Body of pancreas (tissue), 4 donors: ENCODE data around the gene PDE4A.

Source experiments
- CTCF ChIP-seq, 7 experiments: fragments of 450-650 bp in 4 of 7; fragments of 200-600 bp in 3 of 7; sonication (generic) in 3 of 7; IDR thresholded peaks; one replicate each; pipeline ENCODE4 v1.5.1; 2016 to 2019; ENCODE audit warnings: antibody characterized with exemption in 7 of 7
- POLR2A ChIP-seq, 3 donors: fragments of 450-650 bp; IDR thresholded peaks; one replicate each; pipeline ENCODE4 v1.6.1; 2016; ENCODE audit warnings: antibody characterized with exemption in 3 of 3, mild to moderate bottlenecking in 2 of 3

GRCh38 chr19:10384580-10384979 lies 35.8 kb upstream of the PDE4A start:
- TF ChIP-seq CTCF (IDR thresholded peaks at IDR 0.05) (no peak), POLR2A (IDR thresholded peaks at IDR 0.05) (no peak)
